ENCODE measurements around the gene SLC16A8. TPM values are rescaled to one million over a fixed set of nuclear protein-coding genes. Genes with fewer than 3 reads are reported as not detected.

The SLC16A8 gene
- total and polyA plus RNA-seq, 10 of the 15 experiments (the other 5 are each of a cell fraction or from before 2014, with no cell fraction given) = not detected

GRCh38 chr22:38031491-38031890, 52.5 kb downstream of the SLC16A8 start:
- H3K9me3 ChIP-seq (replicated peaks; ENCODE audit: control insufficient read depth, insufficient read depth, low read length) = no peaks in the 10 kb centered on the region
- ChIA-PET RAD21 (ENCODE audit: unreplicated experiment) (no interaction called here), POLR2A (no interaction called here), CTCF (no interaction called here), SMC1A (ENCODE audit: uncharacterized antibody, unreplicated experiment) (no interaction called here)
- peaks cover 7% of the 10 kb centered on the region; the same call in 1 of the 2 replicates for H3K4me1 ChIP-seq (ENCODE audit: control insufficient read depth, insufficient read depth, low read length)
- no peak overlapping the region for H3K9ac ChIP-seq (ENCODE audit: control insufficient read depth, insufficient read depth, low read length)
- TF ChIP-seq IRF4 (IDR thresholded peaks at IDR 0.05; ENCODE audit: low read depth, low read length) (no peak), SMAD5 (IDR thresholded peaks at IDR 0.05; ENCODE audit: low read depth) (no peak), TCF3 (IDR thresholded peaks at IDR 0.05; ENCODE audit: borderline replicate concordance, insufficient read depth, low read depth, low read length) (no peak), NR2C2 (IDR thresholded peaks at IDR 0.05; ENCODE audit: borderline replicate concordance, control insufficient read depth, insufficient read length, low read depth) (no peak), POLR2A (IDR thresholded peaks at IDR 0.05; ENCODE audit: low read depth, low read length) (no peak), POU2F2 (IDR thresholded peaks at IDR 0.05; ENCODE audit: borderline replicate concordance, low read depth, low read length) (no peak), BACH1 (IDR thresholded peaks at IDR 0.05; ENCODE audit: borderline replicate concordance) (no peak), ETV6 (conservative IDR thresholded peaks at IDR 0.05 in 1 of 2, IDR thresholded peaks at IDR 0.05 in 1 of 2; ENCODE audit: borderline replicate concordance in 1 of 2, low read depth in 1 of 2) (no peak)
- H3K4me3 ChIP-seq = no peak overlapping the region
- ATAC-seq = no peak
- intact Hi-C loops (cut with micrococcal nuclease; ENCODE audit: unreplicated experiment) (no loop called here), in situ Hi-C loops (cut with MboI) (no loop called here)
- BruUV-seq (replicated peaks) = no TSS peak
- H2AFZ ChIP-seq (ENCODE audit: control insufficient read depth, low read depth, low read length) = no peak overlapping the region
- FAIRE-seq = no peak
- H3K27ac ChIP-seq (ENCODE audit: control insufficient read depth, insufficient read depth) = no peak overlapping the region
- no peaks in the 10 kb centered on the region for H4K20me1 ChIP-seq (ENCODE audit: control insufficient read depth, insufficient read depth)
- H3K4me2 ChIP-seq (ENCODE audit: control insufficient read depth, insufficient read depth) = no peak overlapping the region
- no peaks in the 10 kb centered on the region for H3K79me2 ChIP-seq (ENCODE audit: control insufficient read depth, insufficient read depth, low read length)
- WGBS (ENCODE audit: insufficient coverage, insufficient replicate concordance, low lambda C conversion rate, missing lambda C conversion rate) = 39% methylated on average over 11 of the region's 12 CpGs
- H3K36me3 ChIP-seq (ENCODE audit: control insufficient read depth in 2 of 2, insufficient read depth in 2 of 2, low read length in 1 of 2) = no peaks in the 10 kb centered on the region
- DNase-seq (ENCODE audit: low read depth, low spot score) = no peak
- no peaks in the 10 kb centered on the region; a peak in 1 of 4 replicates for H3K27me3 ChIP-seq (replicated peaks in 1 of 2; ENCODE audit: control insufficient read depth in 2 of 2, insufficient read depth in 2 of 2, low read length in 1 of 2)

All from GM12878 (cell line).